ENCODE measurements around the gene TBCC.

The TBCC gene

DNA sequence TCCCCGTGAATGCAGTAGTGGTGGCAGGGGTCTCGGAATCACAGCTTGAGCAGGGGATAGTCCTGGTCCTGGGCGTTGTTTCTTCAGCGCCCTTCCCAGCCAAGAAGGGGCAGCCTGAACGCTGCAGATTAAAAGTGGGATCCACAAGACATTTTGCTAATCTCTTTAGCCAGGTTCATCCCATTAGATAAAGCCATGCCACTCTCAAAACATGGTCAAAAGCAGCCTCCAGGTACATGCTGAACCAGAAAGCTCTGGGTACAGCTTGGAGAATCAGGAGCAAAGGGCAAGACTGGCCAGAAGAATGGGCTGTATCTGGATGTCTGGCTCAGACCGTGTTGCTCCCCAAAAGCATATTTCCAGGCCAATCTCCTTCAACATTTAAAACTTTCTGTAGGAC lies 23.4 kb downstream of the TBCC start, which contains the start of gene PRPH2:
Gene PRPH2, minus strand, starts transcription at position 101 of the 400 bp plus-strand sequence. CDS start 263 bp downstream, outside the sequence.
- Histone ChIP-seq H3K9me3 (ENCODE audit: insufficient read depth, low read length, severe bottlenecking) (no peaks in the 10 kb centered on the region), H3K4me3 (ENCODE audit: low read depth in 1 of 2, low read length in 2 of 2) (no peak within 1 kb of the TSS), H3K27ac (ENCODE audit: low read length) (no peak within 1 kb of the TSS), H4K20me1 (ENCODE audit: insufficient read depth, low read length) (no peaks in the 10 kb centered on the region), H3K4me2 (ENCODE audit: insufficient read depth, low read length) (no peak within 1 kb of the TSS), H3K79me2 (ENCODE audit: insufficient read depth, low read length) (no peaks in the 10 kb centered on the region), H3K4me1 (ENCODE audit: insufficient read depth, low read length) (peaks cover 10% of the 10 kb centered on the region), H3K36me3 (ENCODE audit: insufficient read depth, low read length) (no peaks in the 10 kb centered on the region), H3K27me3 (ENCODE audit: insufficient read depth, low read length, poor library complexity) (peaks cover 7% of the 10 kb centered on the region), H2AFZ (ENCODE audit: low read depth, low read length) (no peak within 1 kb of the TSS), H3K9ac (ENCODE audit: low read depth, low read length) (no peak within 1 kb of the TSS)
- DNase-seq (no peak), ATAC-seq (ENCODE audit: insufficient read depth, low read depth) (no peak)
- TF ChIP-seq, protein P1, sequence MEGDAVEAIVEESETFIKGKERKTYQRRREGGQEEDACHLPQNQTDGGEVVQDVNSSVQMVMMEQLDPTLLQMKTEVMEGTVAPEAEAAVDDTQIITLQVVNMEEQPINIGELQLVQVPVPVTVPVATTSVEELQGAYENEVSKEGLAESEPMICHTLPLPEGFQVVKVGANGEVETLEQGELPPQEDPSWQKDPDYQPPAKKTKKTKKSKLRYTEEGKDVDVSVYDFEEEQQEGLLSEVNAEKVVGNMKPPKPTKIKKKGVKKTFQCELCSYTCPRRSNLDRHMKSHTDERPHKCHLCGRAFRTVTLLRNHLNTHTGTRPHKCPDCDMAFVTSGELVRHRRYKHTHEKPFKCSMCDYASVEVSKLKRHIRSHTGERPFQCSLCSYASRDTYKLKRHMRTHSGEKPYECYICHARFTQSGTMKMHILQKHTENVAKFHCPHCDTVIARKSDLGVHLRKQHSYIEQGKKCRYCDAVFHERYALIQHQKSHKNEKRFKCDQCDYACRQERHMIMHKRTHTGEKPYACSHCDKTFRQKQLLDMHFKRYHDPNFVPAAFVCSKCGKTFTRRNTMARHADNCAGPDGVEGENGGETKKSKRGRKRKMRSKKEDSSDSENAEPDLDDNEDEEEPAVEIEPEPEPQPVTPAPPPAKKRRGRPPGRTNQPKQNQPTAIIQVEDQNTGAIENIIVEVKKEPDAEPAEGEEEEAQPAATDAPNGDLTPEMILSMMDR (IDR thresholded peaks at IDR 0.05; ENCODE audit: borderline replicate concordance, extremely low read depth, low read length, poor library complexity, severe bottlenecking) = no peak
- TF ChIP-seq EZH2 (IDR thresholded peaks at IDR 0.05; ENCODE audit: borderline replicate concordance, low read depth, low read length, severe bottlenecking) = no peak

DNA sequence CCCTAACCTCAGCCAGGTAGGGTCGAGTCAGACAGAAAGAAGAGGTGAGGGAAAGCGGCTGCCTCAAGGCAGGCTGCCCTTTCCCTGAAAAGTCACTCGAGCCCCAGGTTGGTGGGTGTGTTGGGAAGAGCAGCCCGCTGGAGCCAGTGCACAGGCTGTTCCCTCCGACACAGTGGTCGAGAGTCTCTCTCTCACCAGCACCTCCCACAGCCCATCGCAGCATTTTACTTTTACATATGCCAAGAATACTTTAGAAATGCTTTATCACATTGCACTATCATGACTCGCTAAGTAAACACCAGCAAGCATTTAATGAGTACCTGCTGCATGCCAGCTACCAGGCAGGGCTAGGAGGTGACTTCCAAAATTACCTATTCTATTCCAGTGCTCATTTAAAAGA lies 25.2 kb downstream of the TBCC start:
- H3K9me3 ChIP-seq (ENCODE audit: insufficient read depth, low read length, severe bottlenecking) = no peaks in the 10 kb centered on the region
- H3K9ac ChIP-seq (ENCODE audit: low read depth, low read length) = no peak overlapping the region
- H3K4me2 ChIP-seq (ENCODE audit: insufficient read depth, low read length) = no peak overlapping the region
- H3K27ac ChIP-seq (ENCODE audit: low read length) = no peak overlapping the region
- H3K27me3 ChIP-seq (ENCODE audit: insufficient read depth, low read length, poor library complexity) = peaks cover 7% of the 10 kb centered on the region
- H3K36me3 ChIP-seq (ENCODE audit: insufficient read depth, low read length) = no peaks in the 10 kb centered on the region
- no peak for ATAC-seq (ENCODE audit: insufficient read depth, low read depth)
- TF ChIP-seq, protein P1 (IDR thresholded peaks at IDR 0.05; ENCODE audit: borderline replicate concordance, extremely low read depth, low read length, poor library complexity, severe bottlenecking) = no peak
- TF ChIP-seq EZH2 (IDR thresholded peaks at IDR 0.05; ENCODE audit: borderline replicate concordance, low read depth, low read length, severe bottlenecking) = no peak
- no peaks in the 10 kb centered on the region for H3K79me2 ChIP-seq (ENCODE audit: insufficient read depth, low read length)
- H2AFZ ChIP-seq (ENCODE audit: low read depth, low read length) = no peak overlapping the region
- DNase-seq = no peak
- H3K4me1 ChIP-seq (ENCODE audit: insufficient read depth, low read length) = no peaks in the 10 kb centered on the region
- H4K20me1 ChIP-seq (ENCODE audit: insufficient read depth, low read length) = no peaks in the 10 kb centered on the region
- no peak overlapping the region for H3K4me3 ChIP-seq (ENCODE audit: low read depth in 1 of 2, low read length in 2 of 2)

DNA sequence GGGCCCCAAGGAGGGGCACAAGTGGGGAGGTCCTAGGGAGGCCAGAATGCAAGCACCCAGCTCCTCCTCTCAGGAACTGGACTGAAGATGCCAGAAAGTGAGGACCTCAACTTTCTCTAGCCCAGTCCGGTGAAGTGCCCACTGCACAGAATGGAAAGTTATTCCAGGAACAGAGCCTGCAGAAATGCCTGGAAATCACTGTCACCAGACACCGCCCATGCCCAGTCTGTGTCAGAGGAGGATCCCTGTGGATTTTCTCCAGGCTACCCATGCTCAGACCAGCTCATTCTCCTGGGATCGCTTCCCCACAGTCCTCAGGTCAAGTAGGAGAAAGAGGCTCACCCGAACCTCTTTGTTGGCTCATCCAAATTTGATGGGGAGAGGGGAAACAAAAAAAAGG lies 30.0 kb downstream of the TBCC start:
- TF ChIP-seq EZH2 (IDR thresholded peaks at IDR 0.05; ENCODE audit: borderline replicate concordance, low read depth, low read length, severe bottlenecking) = no peak
- TF ChIP-seq, protein P1 (IDR thresholded peaks at IDR 0.05; ENCODE audit: borderline replicate concordance, extremely low read depth, low read length, poor library complexity, severe bottlenecking) = no peak
- H4K20me1 ChIP-seq (ENCODE audit: insufficient read depth, low read length) = no peaks in the 10 kb centered on the region
- no peak overlapping the region for H3K4me3 ChIP-seq (ENCODE audit: low read depth in 1 of 2, low read length in 2 of 2)
- no peak overlapping the region for H2AFZ ChIP-seq (ENCODE audit: low read depth, low read length)
- H3K36me3 ChIP-seq (ENCODE audit: insufficient read depth, low read length) = no peaks in the 10 kb centered on the region
- no peak overlapping the region for H3K4me2 ChIP-seq (ENCODE audit: insufficient read depth, low read length)
- H3K9me3 ChIP-seq (ENCODE audit: insufficient read depth, low read length, severe bottlenecking) = no peaks in the 10 kb centered on the region
- H3K9ac ChIP-seq (ENCODE audit: low read depth, low read length) = no peak overlapping the region
- H3K79me2 ChIP-seq (ENCODE audit: insufficient read depth, low read length) = no peaks in the 10 kb centered on the region
- H3K27me3 ChIP-seq (ENCODE audit: insufficient read depth, low read length, poor library complexity) = peaks cover 4% of the 10 kb centered on the region
- no peak overlapping the region for H3K27ac ChIP-seq (ENCODE audit: low read length)
- H3K4me1 ChIP-seq (ENCODE audit: insufficient read depth, low read length) = no peaks in the 10 kb centered on the region
- DNase-seq = no peak
- no peak for ATAC-seq (ENCODE audit: insufficient read depth, low read depth)

Data from DND-41 (cell line).